GM12878 (cell line): ENCODE results near the gene DTL. TPM values are rescaled to one million over a fixed set of nuclear protein-coding genes. Genes with fewer than 3 reads are reported as not detected.

Experiments
- ATAC-seq: fragments of 200-7000 bp; cut with Tn5 transposase; 3 replicates; pipeline ENCODE4 v1.9.1; 2020; ENCODE audit warnings: mild to moderate bottlenecking, moderate library complexity
- BruUV-seq: library from RNA; stranded (reverse); fragments of 400-500 nt; replicated peaks from 2 replicates; lab custom pipeline; 2021; lab: Mats Ljungman, UMichigan
- CTCF ChIA-PET: fragments of 300-600 bp; sonication (Branson Sonifier 250); formaldehyde crosslinking; extraction: SDS; loops from one replicate; lab custom pipeline; 2021; ENCODE audit warnings: inconsistent platforms; lab: Yijun Ruan, JAX
- POLR2A ChIA-PET: fragments of 350-600 bp; formaldehyde crosslinking; extraction: SDS; loops from one replicate; lab custom pipeline; 2021; ENCODE audit warnings: inconsistent platforms; lab: Charles Lee
- RAD21 ChIA-PET: fragments of 300-600 bp; sonication (Branson Sonifier 250); formaldehyde crosslinking; loops from one replicate; lab custom pipeline; 2023; ENCODE audit warnings: antibody characterized with exemption; ENCODE audit not compliant: unreplicated experiment; lab: Charles Lee
- SMC1A ChIA-PET: fragments of 300-600 bp; sonication (Branson Sonifier 250); formaldehyde crosslinking; loops from one replicate; lab custom pipeline; 2023; ENCODE audit not compliant: unreplicated experiment, uncharacterized antibody; lab: Charles Lee
- DNase-seq: peaks from one replicate; pipeline ENCODE4 v3.0.0-alpha.2; 2011; ENCODE audit warnings: low read depth, low spot score
- FAIRE-seq: peaks from 3 replicates; lab custom pipeline; 2011; peaks lifted over from hg19 to GRCh38; lab: Jason Lieb, UNC
- H2AFZ ChIP-seq: 2 replicates; pipeline ENCODE4 v1.6.0; 2011; ENCODE audit warnings: low read depth, low read length, control low read depth; ENCODE audit not compliant: control insufficient read depth
- H3K27ac ChIP-seq: 2 replicates; pipeline ENCODE4 v1.5.1; 2011; ENCODE audit warnings: control low read depth; ENCODE audit not compliant: control insufficient read depth, insufficient read depth
- H3K27me3 ChIP-seq, 2 experiments: replicated peaks in 1 of 2; 2 replicates each; pipeline versions ENCODE4 v1.6.0 to v1.6.1; 2011; ENCODE audit warnings: low read length in 1 of 2; ENCODE audit not compliant: control insufficient read depth in 2 of 2, insufficient read depth in 2 of 2
- H3K36me3 ChIP-seq, 2 experiments: 2 replicates each; pipeline ENCODE4 v1.5.1; 2011; ENCODE audit warnings: low read length in 1 of 2; ENCODE audit not compliant: control insufficient read depth in 2 of 2, insufficient read depth in 2 of 2
- H3K4me1 ChIP-seq: 2 replicates; pipeline ENCODE4 v1.6.1; 2011; ENCODE audit warnings: mild to moderate bottlenecking, low read length, moderate library complexity, mixed read lengths; ENCODE audit not compliant: control insufficient read depth, insufficient read depth
- H3K4me2 ChIP-seq: 2 replicates; pipeline ENCODE4 v1.6.0; 2011; ENCODE audit warnings: control low read depth; ENCODE audit not compliant: control insufficient read depth, insufficient read depth
- H3K4me3 ChIP-seq: fragments of 200-600 bp; sonication (generic); 2 replicates; pipeline ENCODE4 v1.5.1; 2016
- H3K79me2 ChIP-seq: 2 replicates; pipeline ENCODE4 v1.6.0; 2011; ENCODE audit warnings: low read length; ENCODE audit not compliant: control insufficient read depth, insufficient read depth
- H3K9ac ChIP-seq: 2 replicates; pipeline ENCODE4 v1.8.0; 2011; ENCODE audit warnings: low read length, control low read depth, mixed read lengths; ENCODE audit not compliant: control insufficient read depth, insufficient read depth
- H3K9me3 ChIP-seq: replicated peaks from 3 replicates; pipeline ENCODE4 v1.5.1; 2011; ENCODE audit warnings: mild to moderate bottlenecking, low read length; ENCODE audit not compliant: control insufficient read depth, insufficient read depth
- H4K20me1 ChIP-seq: 2 replicates; pipeline ENCODE4 v1.6.0; 2011; ENCODE audit not compliant: control insufficient read depth, insufficient read depth
- CBFB ChIP-seq: IDR thresholded peaks from 2 replicates; pipeline ENCODE4 v1.6.1; 2016; ENCODE audit warnings: antibody characterized with exemption, low read depth
- CHD4 ChIP-seq: fragments of 200-600 bp; sonication (generic); IDR thresholded peaks from 2 replicates; pipeline ENCODE4 v1.6.1; 2016; ENCODE audit warnings: mild to moderate bottlenecking
- CTCF ChIP-seq, 3 experiments: IDR thresholded peaks in 2 of 3; conservative IDR thresholded peaks in 1 of 3; 2 replicates each; pipeline ENCODE4 v1.5.1; 2011; ENCODE audit warnings: low read depth in 3 of 3, low read length in 3 of 3, mild to moderate bottlenecking in 3 of 3, control low read depth in 2 of 3, moderate library complexity in 2 of 3, inconsistent platforms in 1 of 3, mixed read lengths in 1 of 3; ENCODE audit not compliant: control insufficient read depth in 2 of 3, insufficient read depth in 1 of 3; ENCODE audit errors: extremely low read depth in 1 of 3
- FOS ChIP-seq: IDR thresholded peaks from 3 replicates; pipeline ENCODE4 v1.6.1; 2011; ENCODE audit warnings: borderline replicate concordance; ENCODE audit not compliant: insufficient read length; ENCODE audit errors: extremely low read depth
- FOXM1 ChIP-seq: IDR thresholded peaks from 2 replicates; pipeline ENCODE4 v1.6.1; 2012; ENCODE audit warnings: low read depth, mild to moderate bottlenecking, inconsistent platforms, low read length, moderate library complexity
- HDAC2 ChIP-seq: fragments of 200-600 bp; sonication (generic); IDR thresholded peaks from 2 replicates; pipeline ENCODE4 v1.6.1; 2017
- IKZF2 ChIP-seq, 2 experiments: fragments of 450-650 bp; IDR thresholded peaks; 2 replicates each; pipeline ENCODE4 v1.6.1; 2017; ENCODE audit warnings: mild to moderate bottlenecking in 2 of 2, moderate library complexity in 2 of 2
- MEF2B ChIP-seq: fragments of 450-650 bp; IDR thresholded peaks from 2 replicates; pipeline ENCODE4 v1.6.1; 2018; ENCODE audit warnings: mild to moderate bottlenecking, moderate library complexity; ENCODE audit not compliant: partially characterized antibody, poor library complexity, severe bottlenecking
- MTA2 ChIP-seq: fragments of 450-650 bp; IDR thresholded peaks from 2 replicates; pipeline ENCODE4 v1.6.1; 2016; ENCODE audit warnings: low read depth, mild to moderate bottlenecking, moderate library complexity
- NRF1 ChIP-seq: conservative IDR thresholded peaks from 2 replicates; pipeline ENCODE4 v1.6.1; 2011; ENCODE audit warnings: mild to moderate bottlenecking, low read depth, low read length, improper control_type of control experiment
- PAX5 ChIP-seq: IDR thresholded peaks from 2 replicates; pipeline ENCODE4 v1.6.1; 2011; ENCODE audit warnings: low read depth, low read length, borderline replicate concordance
- PBX3 ChIP-seq: IDR thresholded peaks from 2 replicates; pipeline ENCODE4 v1.6.1; 2011; ENCODE audit warnings: mild to moderate bottlenecking, low read depth, low read length, moderate library complexity; ENCODE audit not compliant: insufficient replicate concordance
- PML ChIP-seq: IDR thresholded peaks from 2 replicates; pipeline ENCODE4 v1.6.1; 2012; ENCODE audit warnings: low read length, inconsistent platforms
- RAD21 ChIP-seq: IDR thresholded peaks from 2 replicates; pipeline ENCODE4 v1.6.1; 2011; ENCODE audit warnings: mild to moderate bottlenecking, low read depth, low read length, moderate library complexity; ENCODE audit not compliant: insufficient read depth
- RELA ChIP-seq: fragments of 450-650 bp; IDR thresholded peaks from 2 replicates; pipeline ENCODE4 v1.8.0; 2014; ENCODE audit warnings: borderline replicate concordance; ENCODE audit not compliant: partially characterized antibody
- SIN3A ChIP-seq: IDR thresholded peaks from 2 replicates; pipeline ENCODE4 v1.6.1; 2012; ENCODE audit warnings: low read depth, low read length, improper control_type of control experiment
- TCF12 ChIP-seq: IDR thresholded peaks from 2 replicates; pipeline ENCODE4 v1.6.1; 2011; ENCODE audit warnings: low read depth, mild to moderate bottlenecking, low read length
- TCF3 ChIP-seq: IDR thresholded peaks from 2 replicates; pipeline ENCODE4 v1.6.1; 2012; ENCODE audit warnings: low read depth, mild to moderate bottlenecking, low read length, borderline replicate concordance; ENCODE audit not compliant: insufficient read depth
- WRNIP1 ChIP-seq: IDR thresholded peaks from 2 replicates; pipeline ENCODE4 v1.6.1; 2011; ENCODE audit warnings: low read depth, low read length, improper control_type of control experiment, borderline replicate concordance
- ZNF622 ChIP-seq: fragments of 450-650 bp; IDR thresholded peaks from 2 replicates; pipeline ENCODE4 v1.6.1; 2017; ENCODE audit warnings: mild to moderate bottlenecking, inconsistent platforms
- ZZZ3 ChIP-seq: IDR thresholded peaks from 2 replicates; pipeline ENCODE4 v1.6.1; 2011; ENCODE audit warnings: low read depth; ENCODE audit not compliant: control insufficient read depth, insufficient read length
- WGBS: methylation state at CpG from one replicate; pipeline ENCODE4 v1.1.6; 2016; ENCODE audit warnings: low lambda C conversion rate; ENCODE audit not compliant: insufficient replicate concordance, insufficient coverage; ENCODE audit errors: missing lambda C conversion rate; 5-methylcytosine and 5-hydroxymethylcytosine counted together
- in situ Hi-C: fragments of 300-500 bp; cut with MboI; formaldehyde crosslinking; loops from 9 replicates; pipeline ENCODE4 v1.14.3; 2018; ENCODE audit warnings: mixed read lengths
- intact Hi-C: fragments of 100-400 bp; cut with micrococcal nuclease; formaldehyde crosslinking; loops from one replicate; pipeline ENCODE4 v1.14.2; 2022; ENCODE audit not compliant: unreplicated experiment
- polyA plus RNA-seq, 11 experiments: library from polyadenylated mRNA; depleted of rRNA in 4 of 11; unstranded in 6 of 11; stranded (reverse) in 5 of 11; fragments of >200 nt; fragmentation: Nextera tagmentation in 4 of 11; fragmentation: Illumina TruSeq in 1 of 11; extraction: Ambion mirVana in 4 of 11; extraction: Trizol in 1 of 11; gene quantifications; 1 replicate in 1 of 11; 2 replicates in 10 of 11; pipeline versions ENCODE4 v1.2.1 to v1.2.3, GENCODE V29; 2011 to 2016; ENCODE audit warnings: inconsistent platforms in 2 of 11, missing spikeins in 2 of 11, low read depth in 1 of 11
- total RNA-seq, 4 experiments: library from RNA; depleted of rRNA in 3 of 4; stranded (reverse); fragments of >200 nt in 3 of 4; fragmentation: Illumina TruSeq in 1 of 4; extraction: Trizol in 1 of 4; gene quantifications; 2 replicates each; pipeline versions ENCODE4 v1.2.1 to v1.2.3, GENCODE V29; 2013 to 2021

DTL gene
- total and polyA plus RNA-seq, 10 of the 15 experiments (the other 5 are each of a cell fraction or from before 2014, with no cell fraction given) = 24.1 to 73.4 (median 52.2) TPM

- Histone ChIP-seq H3K4me3 (no peak overlapping the region), H3K27me3 (no peaks in the 10 kb centered on the region), H3K79me2 (no peaks in the 10 kb centered on the region), H3K4me1 (no peaks in the 10 kb centered on the region), H3K9ac (no peak overlapping the region), H4K20me1 (no peaks in the 10 kb centered on the region), H3K4me2 (no peak overlapping the region), H2AFZ (no peak overlapping the region), H3K27ac (no peak overlapping the region), H3K9me3 (no peaks in the 10 kb centered on the region), H3K36me3 (peaks cover 4 to 19% of the 10 kb centered on the region in 2 experiments; a peak in 3 of 4 replicates)
- intact Hi-C loops (loop anchor here (1.0 kb wide), 3 partner anchors 23 to 443 kb away; partner anchors contain the start of genes DTL and INTS7), in situ Hi-C loops (no loop called here)
- BruUV-seq = no TSS peak
- DNase-seq (peak; percentile 38), ATAC-seq (peak; percentile 100), FAIRE-seq (peak; percentile 71)
- ChIA-PET POLR2A (no interaction called here), RAD21 (interaction anchor here (1.2 to 2.8 kb wide), 7 partner anchors 17 to 356 kb away, joined by 3 to 29 read pairs (median 7); partner anchors contain the start of genes DTL and INTS7), CTCF (interaction anchor here (0.8 to 3.7 kb wide), 26 partner anchors 8 to 484 kb away, joined by 3 to 69 read pairs (median 6); partner anchors contain the start of genes DTL and INTS7), SMC1A (interaction anchor here (1.0 to 2.8 kb wide), 14 partner anchors 15 to 444 kb away, joined by 3 to 60 read pairs (median 6); partner anchors contain the start of genes DTL and INTS7)
- WGBS = 56% methylated on average over 7 of the region's 7 CpGs
- TF ChIP-seq SIN3A = no peak
- TF ChIP-seq FOXM1 = 0 out of 2 replicates have a peak, but pooled peaks have one; percentile 49
- TF ChIP-seq ZNF622 = no peak
- TF ChIP-seq PML = no peak
- no peak for TF ChIP-seq MEF2B
- TF ChIP-seq RAD21 = peak; percentile 97
- no peak for TF ChIP-seq CBFB
- peak; percentile 69 for TF ChIP-seq PAX5
- no peak for TF ChIP-seq ZZZ3
- no peak for TF ChIP-seq WRNIP1
- no peak for TF ChIP-seq FOS
- TF ChIP-seq TCF3 = 0 out of 2 replicates have a peak, but pooled peaks have one; percentile 53
- no peak for TF ChIP-seq CHD4
- TF ChIP-seq PBX3 = no peak
- no peak for TF ChIP-seq NRF1
- TF ChIP-seq HDAC2 = no peak
- no peak for TF ChIP-seq MTA2
- TF ChIP-seq TCF12 = 0 out of 2 replicates have a peak, but pooled peaks have one; percentile 14
- peak; percentile 35 for TF ChIP-seq RELA
- no peak for TF ChIP-seq IKZF2 (IDR thresholded peaks at IDR 0.05)
- peak; percentile 95 to 100 (median 98) for TF ChIP-seq CTCF (IDR thresholded peaks at IDR 0.05 in 2 of 3, conservative IDR thresholded peaks at IDR 0.05 in 1 of 3; ENCODE audit: control insufficient read depth in 2 of 3, extremely low read depth in 1 of 3, insufficient read depth in 1 of 3, low read depth in 3 of 3, low read length in 3 of 3)
Measured at GRCh38 chr1:212012034-212012740, 23.4 kb upstream of the DTL start.
